ENCODE measurements around the gene ADARB2.

The ADARB2 gene

DNA sequence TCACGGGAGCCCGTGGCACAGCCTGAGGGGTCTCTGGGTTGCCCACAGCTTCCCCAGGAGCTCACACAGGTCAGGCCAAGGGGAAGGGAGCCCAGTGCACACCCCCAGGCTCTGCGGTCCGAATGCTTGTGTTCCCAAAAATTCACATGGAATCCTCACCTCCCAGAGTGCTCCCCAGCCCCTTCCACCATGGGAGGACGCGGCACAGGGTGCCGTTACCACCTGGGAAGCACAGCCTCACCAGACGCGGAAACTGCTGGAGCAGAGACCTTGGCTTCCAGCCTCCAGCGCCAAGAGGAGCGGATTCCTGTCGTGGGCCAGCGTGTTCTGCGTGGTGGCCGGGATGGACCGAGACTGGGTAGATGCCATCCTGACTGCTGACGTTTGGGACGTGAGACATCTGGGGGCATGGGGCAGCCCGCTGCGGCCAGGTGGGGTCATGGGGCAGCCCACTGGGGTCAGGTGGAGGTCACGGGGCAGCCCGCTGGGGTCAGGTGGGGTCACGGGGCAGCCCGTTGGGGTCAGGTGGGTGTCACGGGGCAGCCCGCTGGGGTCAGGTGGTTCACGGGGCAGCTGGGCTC, 531.8 kb downstream of the ADARB2 start:
- H3K27ac ChIP-seq = no peak overlapping the region
- TF ChIP-seq CTCF (IDR thresholded peaks at IDR 0.05) (no peak), ZFX (IDR thresholded peaks at IDR 0.05; ENCODE audit: borderline replicate concordance) (no peak)

DNA sequence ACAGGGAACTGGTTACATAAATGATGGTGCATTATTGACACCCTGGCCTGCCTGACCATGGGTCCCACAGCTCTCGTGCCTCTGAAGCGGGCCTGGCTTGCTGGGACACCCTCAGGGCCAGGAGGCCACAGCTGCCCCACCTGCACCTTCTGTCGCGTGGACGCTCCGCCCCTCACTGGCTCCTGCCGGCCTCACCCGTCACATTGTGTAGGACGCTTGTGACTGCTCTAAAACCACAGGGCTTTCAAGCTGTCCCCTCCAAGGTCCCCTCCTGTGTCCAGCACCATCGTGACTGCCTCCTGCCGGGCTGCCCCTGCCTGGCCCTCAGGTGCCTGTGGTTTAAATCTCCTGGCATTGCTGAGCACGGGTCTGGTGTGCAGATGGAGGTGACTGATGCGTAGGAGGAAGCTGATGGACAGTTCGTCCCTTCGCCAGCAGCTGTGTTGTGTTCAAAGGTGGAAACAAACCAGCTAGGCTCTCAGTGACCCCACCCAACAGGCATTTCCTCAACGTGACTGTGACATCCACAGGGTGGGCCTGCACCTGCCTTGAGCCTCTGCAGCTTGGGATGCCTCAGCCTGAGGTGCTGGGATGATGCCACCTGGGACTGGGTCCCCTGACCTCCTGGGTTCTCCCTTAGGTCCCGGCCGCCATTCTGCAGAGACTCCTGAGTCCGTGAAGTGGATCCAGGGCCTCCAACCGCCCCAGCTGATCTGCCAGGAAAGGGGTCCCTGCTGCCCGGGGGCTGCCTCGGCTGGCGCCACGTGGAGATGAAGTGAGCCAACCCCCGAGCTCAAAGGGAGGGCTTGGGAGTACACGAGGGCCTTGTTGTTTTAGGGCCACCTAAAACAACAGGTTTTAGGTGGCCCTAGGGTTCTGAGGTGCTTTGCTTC, 532.6 kb downstream of the ADARB2 start:
- no peak overlapping the region for H3K27ac ChIP-seq
- no peak for TF ChIP-seq CTCF (IDR thresholded peaks at IDR 0.05)
- no peak for TF ChIP-seq ZFX (IDR thresholded peaks at IDR 0.05; ENCODE audit: borderline replicate concordance)

GRCh38 chr10:1203704-1204103, 533.6 kb downstream of the ADARB2 start:
- H3K27ac ChIP-seq = no peak overlapping the region
- TF ChIP-seq CTCF (IDR thresholded peaks at IDR 0.05) (no peak), ZFX (IDR thresholded peaks at IDR 0.05; ENCODE audit: borderline replicate concordance) (no peak)

GRCh38 chr10:1203216-1203615, 534.1 kb downstream of the ADARB2 start:
- no peak overlapping the region for H3K27ac ChIP-seq
- TF ChIP-seq CTCF (IDR thresholded peaks at IDR 0.05) = no peak
- no peak for TF ChIP-seq ZFX (IDR thresholded peaks at IDR 0.05; ENCODE audit: borderline replicate concordance)

GRCh38 chr10:1202343-1202742, 535.0 kb downstream of the ADARB2 start:
- H3K27ac ChIP-seq = no peak overlapping the region
- TF ChIP-seq CTCF (IDR thresholded peaks at IDR 0.05) = no peak
- TF ChIP-seq ZFX (IDR thresholded peaks at IDR 0.05; ENCODE audit: borderline replicate concordance) = no peak

DNA sequence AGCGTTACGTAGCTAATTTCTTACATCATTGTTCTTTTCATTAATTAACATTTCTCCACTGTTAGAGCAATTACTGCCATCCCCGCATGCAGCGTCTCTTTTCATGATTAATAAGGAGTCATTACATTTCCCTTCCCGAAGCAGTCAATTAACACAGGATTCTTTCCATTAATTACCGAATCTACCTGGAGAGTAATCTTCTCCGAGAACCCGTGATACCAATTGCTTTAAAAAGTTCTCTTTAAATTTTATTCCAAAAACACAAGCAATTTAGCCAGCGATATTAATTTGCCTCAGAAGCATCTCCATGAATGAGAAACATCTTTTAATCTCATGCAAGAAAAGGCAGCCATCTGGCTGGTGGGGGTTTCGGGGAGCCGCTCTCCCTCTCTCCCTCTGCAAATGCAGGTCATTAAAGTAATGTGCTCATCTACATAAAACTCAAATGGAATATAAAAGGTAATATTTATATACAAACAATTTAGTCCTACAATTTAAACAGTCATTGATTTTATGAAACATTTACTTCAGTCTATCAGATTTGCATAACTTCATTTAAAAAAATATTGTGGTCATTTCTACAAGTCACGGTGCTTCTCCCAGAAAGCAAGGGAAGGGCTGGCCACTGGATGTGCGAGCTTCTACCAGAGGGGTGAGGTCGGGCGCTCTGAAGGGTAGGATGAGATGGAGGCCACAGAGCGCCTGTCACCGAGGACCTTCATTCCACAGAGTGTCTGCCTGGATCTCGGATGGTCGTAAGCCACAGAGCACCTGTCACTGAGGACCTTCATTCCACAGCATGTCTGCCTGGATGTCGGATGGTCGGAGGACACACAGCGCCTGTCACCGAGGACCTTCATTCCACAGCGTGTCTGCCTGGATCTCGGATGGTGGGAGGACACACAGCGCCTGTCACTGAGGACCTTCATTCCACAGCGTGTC, 536.2 kb downstream of the ADARB2 start:
- no peak overlapping the region for H3K27ac ChIP-seq
- no peak for TF ChIP-seq CTCF (IDR thresholded peaks at IDR 0.05)
- TF ChIP-seq ZFX (IDR thresholded peaks at IDR 0.05; ENCODE audit: borderline replicate concordance) = no peak
